Breast epithelium (tissue), 3 donors: Measurements from ENCODE around the gene RAD51.
"Not testable (repeated sequence)": the region's sequence is repeated elsewhere in the genome, so short reads cannot be mapped to it uniquely, and the experiment has no call there.

Experiments used
- CTCF ChIP-seq, 3 donors: fragments of 450-650 bp; IDR thresholded peaks; one replicate each; pipeline ENCODE4 v1.5.1; 2016 to 2017; ENCODE audit warnings: antibody characterized with exemption in 3 of 3, mild to moderate bottlenecking in 3 of 3, moderate library complexity in 3 of 3
- POLR2A ChIP-seq: fragments of 450-650 bp; IDR thresholded peaks from one replicate; pipeline ENCODE4 v1.6.1; 2016; ENCODE audit warnings: antibody characterized with exemption, mild to moderate bottlenecking, moderate library complexity
- POLR2AphosphoS5 ChIP-seq, 3 donors: sonication (generic); formaldehyde crosslinking; IDR thresholded peaks; one replicate each; pipeline ENCODE4 v1.6.1; 2017; ENCODE audit warnings: antibody characterized with exemption in 3 of 3

GRCh38 chr15:40676290-40676689, 18.7 kb upstream of the RAD51 start:
- not testable (repeated sequence) for TF ChIP-seq CTCF (IDR thresholded peaks at IDR 0.05); POLR2A; POLR2AphosphoS5 (IDR thresholded peaks at IDR 0.05)
